GM23338 (cell line): ENCODE measurements around the gene CCND1.

ENCODE experiments used
- CTCF ChIP-seq, 2 experiments: fragments of 200-600 bp in 1 of 2; sonication (generic) in 1 of 2; conservative IDR thresholded peaks; 2 replicates each; pipeline versions ENCODE4 v1.5.1 to v1.6.1; 2016 to 2017; ENCODE audit warnings: antibody characterized with exemption in 2 of 2, low read depth in 2 of 2, mild to moderate bottlenecking in 2 of 2, moderate library complexity in 1 of 2
- EZH2 ChIP-seq: fragments of 200-600 bp; sonication (generic); IDR thresholded peaks from one replicate; pipeline ENCODE4 v1.8.0; 2017; ENCODE audit warnings: antibody characterized with exemption, mild to moderate bottlenecking, low read depth; ENCODE audit not compliant: unreplicated experiment
- EZH2phosphoT487 ChIP-seq: fragments of 200-600 bp; sonication (generic); IDR thresholded peaks from one replicate; pipeline ENCODE4 v1.8.1; 2018; ENCODE audit warnings: antibody characterized with exemption; ENCODE audit not compliant: unreplicated experiment
- NANOG ChIP-seq: IDR thresholded peaks from 2 replicates; pipeline ENCODE4 v1.6.1; 2016; ENCODE audit warnings: antibody characterized with exemption, borderline replicate concordance
- POLR2AphosphoS5 ChIP-seq: IDR thresholded peaks from 2 replicates; pipeline ENCODE4 v1.6.1; 2016; ENCODE audit warnings: antibody characterized with exemption, low read depth
- REST ChIP-seq: IDR thresholded peaks from one replicate; pipeline ENCODE4 v1.6.1; 2018; ENCODE audit warnings: antibody characterized with exemption; ENCODE audit not compliant: unreplicated experiment
- ZNF114 ChIP-seq: fragments of 250-450 bp; sonication (Bioruptor Pico); IDR thresholded peaks from 2 replicates; pipeline ENCODE4 v1.5.0; 2020; ENCODE audit warnings: mild to moderate bottlenecking, moderate library complexity
- ZNF462 ChIP-seq: fragments of 250-450 bp; sonication (Bioruptor Pico); IDR thresholded peaks from 2 replicates; pipeline ENCODE4 v1.5.0; 2020; ENCODE audit warnings: mild to moderate bottlenecking, moderate library complexity

DNA sequence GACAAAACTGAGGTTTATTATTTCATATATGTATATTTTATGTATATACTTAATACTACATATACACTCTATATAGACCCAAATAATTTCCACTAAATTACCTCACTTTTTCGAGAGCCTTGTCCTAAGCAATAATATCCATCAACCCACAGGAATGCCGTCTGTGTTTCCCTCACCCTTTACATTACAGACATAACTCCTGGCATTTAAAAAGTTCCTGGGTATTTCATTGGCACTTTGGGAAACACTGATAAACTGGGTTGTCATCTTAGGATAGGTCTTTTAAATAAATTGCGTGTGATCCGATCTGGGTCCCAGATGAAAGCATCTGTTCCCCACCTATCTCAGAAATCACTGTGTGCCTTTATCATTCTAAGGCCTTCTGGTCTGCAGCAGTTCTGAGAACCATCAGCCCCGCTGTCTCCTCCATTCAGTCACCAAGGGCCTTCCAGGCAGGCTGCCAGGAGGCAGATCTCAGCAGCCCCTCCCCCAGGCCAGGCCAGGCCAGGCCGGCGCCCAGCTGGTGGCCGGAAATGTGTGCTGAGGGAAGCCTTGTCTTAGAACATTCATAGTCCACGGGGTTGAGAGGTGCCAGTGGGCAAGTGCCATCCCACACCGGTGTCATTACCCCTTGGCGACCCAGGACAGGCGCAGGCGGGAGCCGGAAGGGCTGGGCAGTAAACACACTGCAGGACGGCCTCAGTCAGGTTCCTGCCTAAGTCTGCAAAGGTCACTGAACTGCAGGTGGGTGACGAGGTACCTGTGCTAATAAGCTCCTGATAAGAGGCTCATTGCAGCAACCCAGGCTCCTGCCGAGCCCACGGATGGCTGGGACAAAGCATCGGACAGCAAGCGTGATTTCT, 59.6 kb downstream of the CCND1 start:
- TF ChIP-seq POLR2AphosphoS5 (peak; percentile 37), CTCF (conservative IDR thresholded peaks at IDR 0.05; ENCODE audit: low read depth in 2 of 2) (no peak), EZH2phosphoT487 (no peak), EZH2 (no peak), REST (no peak), NANOG (no peak; the same call in 1 of the 2 replicates), ZNF114 (CRISPR knock-in tag) (0 out of 2 replicates have a peak, but pooled peaks have one; percentile 27), ZNF462 (CRISPR knock-in tag) (peak; percentile 97)
